Keratinocyte (primary cell): Measurements from ENCODE around the gene MRPL28. TPM values are rescaled to one million over a fixed set of nuclear protein-coding genes. Genes with fewer than 3 reads are reported as not detected.
"Not testable (repeated sequence)": the region's sequence is repeated elsewhere in the genome, so short reads cannot be mapped to it uniquely, and the experiment has no call there.

Source experiments
- DNase-seq: peaks from one replicate; pipeline ENCODE4 v3.0.0-alpha.2; 2011; ENCODE audit warnings: low read depth, missing footprints, low spot score
- FAIRE-seq: peaks from 2 replicates; lab custom pipeline; 2011; peaks lifted over from hg19 to GRCh38; lab: Jason Lieb, UNC
- H2AFZ ChIP-seq: 2 replicates; pipeline ENCODE4 v1.6.0; 2012; ENCODE audit warnings: low read length, control low read depth, inconsistent platforms; ENCODE audit not compliant: control insufficient read depth
- H3K27ac ChIP-seq: 2 replicates; pipeline ENCODE4 v1.5.1; 2011; ENCODE audit warnings: low read length; ENCODE audit not compliant: control insufficient read depth, insufficient read depth
- H3K27me3 ChIP-seq: 3 replicates; pipeline ENCODE4 v1.6.0; 2011; ENCODE audit warnings: low read length; ENCODE audit not compliant: control insufficient read depth, insufficient read depth; ENCODE audit errors: extremely low read depth
- H3K36me3 ChIP-seq, 2 experiments: 2 replicates in 1 of 2; 3 replicates in 1 of 2; pipeline ENCODE4 v1.5.1; 2011; ENCODE audit warnings: low read length in 2 of 2, mild to moderate bottlenecking in 1 of 2; ENCODE audit not compliant: control insufficient read depth in 2 of 2, insufficient read depth in 2 of 2; ENCODE audit errors: extremely low read depth in 1 of 2
- H3K4me1 ChIP-seq: 3 replicates; pipeline ENCODE4 v1.5.1; 2011; ENCODE audit warnings: low read length; ENCODE audit not compliant: control insufficient read depth, insufficient read depth; ENCODE audit errors: extremely low read depth
- H3K4me2 ChIP-seq: 3 replicates; pipeline ENCODE4 v1.6.0; 2011; ENCODE audit warnings: low read depth, low read length; ENCODE audit not compliant: control insufficient read depth, insufficient read depth; ENCODE audit errors: extremely low read depth
- H3K4me3 ChIP-seq, 3 experiments: fragments of 200-600 bp in 1 of 3; sonication (generic) in 1 of 3; 2 replicates in 2 of 3; 3 replicates in 1 of 3; pipeline ENCODE4 v1.5.1; 2011 to 2016; ENCODE audit warnings: low read length in 3 of 3, mild to moderate bottlenecking in 3 of 3, control low read depth in 2 of 3, inconsistent platforms in 1 of 3, low read depth in 1 of 3, mixed read lengths in 1 of 3, mixed run types in 1 of 3, moderate library complexity in 1 of 3; ENCODE audit not compliant: control insufficient read depth in 2 of 3, insufficient read depth in 2 of 3; ENCODE audit errors: extremely low read depth in 1 of 3
- H3K79me2 ChIP-seq: 2 replicates; pipeline ENCODE4 v1.6.0; 2012; ENCODE audit warnings: low read length; ENCODE audit not compliant: control insufficient read depth, insufficient read depth
- H3K9ac ChIP-seq: 3 replicates; pipeline ENCODE4 v1.6.0; 2011; ENCODE audit warnings: low read length; ENCODE audit not compliant: control insufficient read depth, insufficient read depth; ENCODE audit errors: extremely low read depth
- H3K9me1 ChIP-seq: 3 replicates; pipeline ENCODE4 v1.6.0; 2011; ENCODE audit warnings: low read length; ENCODE audit not compliant: control insufficient read depth, insufficient read depth; ENCODE audit errors: extremely low read depth
- H3K9me3 ChIP-seq: 2 replicates; pipeline ENCODE4 v1.5.1; 2012; ENCODE audit warnings: low read depth, low read length; ENCODE audit not compliant: control insufficient read depth
- H4K20me1 ChIP-seq: 3 replicates; pipeline ENCODE4 v1.6.0; 2011; ENCODE audit warnings: low read length; ENCODE audit not compliant: control insufficient read depth, insufficient read depth; ENCODE audit errors: extremely low read depth
- CTCF ChIP-seq, 3 experiments: IDR thresholded peaks in 1 of 3; conservative IDR thresholded peaks in 1 of 3; optimal IDR thresholded peaks in 1 of 3; 2 replicates in 2 of 3; 3 replicates in 1 of 3; pipeline versions ENCODE3 to v1.5.1; 2011; ENCODE audit warnings: low read length in 3 of 3, mild to moderate bottlenecking in 3 of 3, moderate library complexity in 2 of 3, control low read depth in 1 of 3, inconsistent platforms in 1 of 3; ENCODE audit not compliant: insufficient read depth in 2 of 3; ENCODE audit errors: extremely low read depth in 1 of 3
- EZH2 ChIP-seq: IDR thresholded peaks from one replicate; pipeline ENCODE4 v1.6.1; 2012; ENCODE audit warnings: inconsistent platforms, mild to moderate bottlenecking, low read length, moderate library complexity
- dilution Hi-C: fragments of 300-500 bp; cut with MboI; formaldehyde crosslinking; loops from one replicate; pipeline ENCODE4 v1.7.0; 2020; ENCODE audit warnings: low sequenced_read_pairs; ENCODE audit not compliant: extremely low pct_ligation_motif_present
- polyA plus RNA-seq, 5 experiments: library from polyadenylated mRNA; depleted of rRNA in 3 of 5; stranded (reverse) in 3 of 5; stranded (forward) in 1 of 5; unstranded in 1 of 5; fragments of >200 nt; gene quantifications; 1 replicate in 1 of 5; 2 replicates in 3 of 5; 3 replicates in 1 of 5; pipeline versions ENCODE4 v1.2.1 to v1.2.3, GENCODE V29; 2011 to 2012; ENCODE audit warnings: missing spikeins in 2 of 5, low read depth in 1 of 5, low replicate concordance in 1 of 5

The MRPL28 gene
- polyA plus RNA-seq, 1 donor (not counting 4 experiments of a cell fraction or from before 2014, with no cell fraction given) = 115 TPM

DNA sequence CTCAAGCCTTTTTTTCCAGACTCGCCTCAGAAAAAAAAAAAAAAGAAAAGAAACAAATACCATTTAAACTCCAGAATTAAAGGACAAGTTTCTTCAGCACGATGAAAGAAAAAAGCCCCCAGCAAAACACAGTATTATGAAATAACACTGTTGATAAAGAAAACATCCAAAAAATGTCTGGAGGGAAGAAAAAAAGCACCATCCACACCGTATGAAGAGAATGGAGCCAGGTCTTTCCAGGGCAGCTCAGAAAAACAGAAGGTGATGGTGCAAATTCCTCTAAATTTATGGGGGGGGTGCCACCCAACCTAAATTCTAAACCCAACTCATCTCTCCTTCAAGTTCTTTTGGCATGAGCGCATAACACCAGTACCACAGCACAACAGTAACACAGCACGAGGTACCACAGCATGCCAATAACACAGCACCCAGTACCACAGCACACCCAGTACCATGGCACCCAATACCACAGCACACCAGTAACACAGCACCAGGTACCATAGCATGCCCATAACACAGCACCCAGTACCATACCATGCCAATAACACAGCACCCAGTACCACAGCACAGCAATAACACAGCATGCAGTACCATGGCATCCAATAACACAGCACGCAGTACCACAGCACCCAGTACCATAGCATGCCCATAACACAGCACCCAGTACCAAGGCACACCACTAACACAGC is 36.8 kb downstream of the MRPL28 start:
- TF ChIP-seq EZH2 (no peak), CTCF (optimal IDR thresholded peaks at IDR 0.05 in 1 of 3, IDR thresholded peaks at IDR 0.05 in 1 of 3, conservative IDR thresholded peaks at IDR 0.05 in 1 of 3; ENCODE audit: extremely low read depth in 1 of 3, insufficient read depth in 2 of 3, low read length in 3 of 3) (no peak)
- no peak overlapping the region for H3K4me2 ChIP-seq
- FAIRE-seq (no peak), DNase-seq (no peak)
- H3K4me1 ChIP-seq = no peaks in the 10 kb centered on the region
- dilution Hi-C loops = no loop called here
- peaks cover 24% of the 10 kb centered on the region for H4K20me1 ChIP-seq
- no peak overlapping the region for H3K9ac ChIP-seq
- peaks cover 88% of the 10 kb centered on the region for H3K79me2 ChIP-seq
- no peak overlapping the region for H3K27ac ChIP-seq
- no peak overlapping the region for H3K4me3 ChIP-seq
- H3K9me3 ChIP-seq = no peaks in the 10 kb centered on the region
- no peak overlapping the region for H2AFZ ChIP-seq
- H3K36me3 ChIP-seq = peaks cover 3 to 4% of the 10 kb centered on the region in 2 experiments
- H3K9me1 ChIP-seq = no peaks in the 10 kb centered on the region
- H3K27me3 ChIP-seq = no peaks in the 10 kb centered on the region

DNA sequence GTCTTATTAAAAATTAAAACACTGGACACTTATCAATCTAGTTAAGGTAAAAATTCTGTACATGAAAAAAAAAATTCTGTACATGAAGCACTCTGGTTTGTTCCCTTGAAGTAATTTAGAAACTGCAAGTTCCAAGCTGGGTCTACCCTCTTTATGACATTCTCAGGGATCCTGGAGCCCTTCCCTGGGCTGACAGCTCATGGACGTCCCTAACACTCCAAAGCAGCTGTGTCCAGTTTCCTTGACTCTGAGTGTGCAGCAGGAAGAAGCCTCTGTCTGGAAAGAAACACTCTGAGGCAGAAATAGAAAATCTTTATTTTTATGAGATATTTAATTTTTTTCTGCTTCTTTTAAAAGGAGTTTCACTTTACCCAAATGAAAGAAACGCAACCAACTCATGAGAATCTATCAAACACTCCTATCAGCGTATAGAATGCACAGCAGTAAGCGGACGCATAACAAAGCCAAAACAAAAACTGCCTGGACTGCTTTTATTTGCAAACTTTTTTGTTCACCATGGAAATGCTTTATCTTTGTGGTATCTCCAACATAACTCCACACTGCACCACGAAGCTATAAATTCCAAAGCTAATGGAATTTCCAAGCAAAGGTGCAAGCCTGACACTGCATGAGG is 39.0 kb downstream of the MRPL28 start:
- H2AFZ ChIP-seq, H3K9me3 ChIP-seq, H3K4me2 ChIP-seq, H3K27me3 ChIP-seq, H3K4me3 ChIP-seq, H3K9ac ChIP-seq, dilution Hi-C loops, DNase-seq, H3K36me3 ChIP-seq, H3K4me1 ChIP-seq, H3K27ac ChIP-seq, FAIRE-seq, H3K9me1 ChIP-seq: not testable (repeated sequence)
- H3K79me2 ChIP-seq = peaks cover 85% of the 10 kb centered on the region
- H4K20me1 ChIP-seq = peaks cover 24% of the 10 kb centered on the region
